Erythroblast (primary cell): ENCODE results near the gene BRD3OS.
"Not testable (repeated sequence)": the region's sequence is repeated elsewhere in the genome, so short reads cannot be mapped to it uniquely, and the experiment has no call there.

ENCODE experiments used
- DNase-seq, 2 experiments: peaks; one replicate each; lab custom pipeline; 2025; lab: John Stamatoyannopoulos, UW
- GATA1 ChIP-seq: IDR thresholded peaks from 2 replicates; pipeline ENCODE4 v1.6.1; 2011; ENCODE audit warnings: low read depth, mild to moderate bottlenecking, control low read depth, low read length, moderate library complexity
- POLR2A ChIP-seq: IDR thresholded peaks from 2 replicates; pipeline ENCODE4 v1.6.1; 2011; ENCODE audit warnings: mild to moderate bottlenecking, low read length

BRD3OS gene

DNA sequence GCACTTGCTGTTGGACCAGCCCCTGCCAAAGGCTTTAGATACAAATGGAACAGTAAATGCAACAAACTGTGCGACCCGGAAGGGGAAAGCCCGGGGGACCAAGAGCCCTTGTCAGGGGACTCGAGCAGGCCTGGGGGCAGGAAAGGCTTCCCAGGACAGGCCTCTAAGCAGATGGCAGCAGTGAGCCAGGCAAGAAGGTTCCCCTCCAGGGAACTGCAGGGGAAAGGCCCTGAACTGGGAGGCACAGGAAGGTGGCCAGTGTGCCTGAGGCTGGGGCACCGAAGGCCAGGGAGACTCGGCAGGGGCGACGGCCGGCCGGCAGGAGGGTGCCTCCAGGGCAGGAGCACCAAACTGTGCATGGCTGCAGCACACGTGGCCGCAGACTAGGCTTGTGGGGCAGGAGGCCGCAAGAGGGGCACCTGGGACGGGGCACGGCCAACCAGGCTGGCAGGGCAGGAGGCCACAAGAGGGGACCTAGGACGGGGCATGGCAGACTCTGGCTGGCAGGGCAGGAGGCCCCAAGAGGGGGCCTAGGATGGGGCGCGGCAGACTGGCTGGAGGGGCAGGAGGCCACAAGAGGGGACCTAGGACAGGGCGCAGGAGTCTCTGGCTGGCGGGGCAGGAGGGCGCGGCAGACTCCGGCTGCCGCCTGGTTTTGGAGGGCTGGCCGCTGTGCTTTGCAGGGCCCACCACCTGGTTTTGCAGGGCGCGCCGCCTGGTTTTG, 43.2 kb upstream of the BRD3OS start:
- TF ChIP-seq GATA1 (no peak), POLR2A (no peak)

GRCh38 chr9:133982971-133983720, 42.1 kb upstream of the BRD3OS start:
- no peak for TF ChIP-seq GATA1
- no peak for TF ChIP-seq POLR2A
- DNase-seq: no peak

More for the DNA sequence above, 43.2 kb upstream of the BRD3OS start:
- DNase-seq: no peak

DNA sequence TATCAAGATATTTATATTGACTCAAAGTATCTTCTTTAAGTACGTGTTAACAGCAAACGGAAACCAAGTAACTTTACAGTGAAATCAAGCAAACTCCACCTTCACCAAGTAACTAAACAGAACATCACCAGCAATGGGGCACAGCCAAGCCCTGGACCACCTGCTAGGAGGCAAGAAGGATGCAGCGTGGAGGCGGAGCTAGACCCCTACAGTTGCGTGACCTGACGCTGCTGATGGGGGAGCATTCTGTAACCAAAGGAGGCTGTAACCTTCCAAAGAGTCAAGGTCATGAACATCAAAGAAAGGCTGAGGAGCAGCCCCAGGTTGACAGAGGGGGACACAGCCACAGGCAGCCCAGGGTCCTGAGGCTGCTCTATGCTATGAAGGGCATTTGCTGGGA, 39.2 kb upstream of the BRD3OS start:
- TF ChIP-seq POLR2A (no peak), GATA1 (no peak)
- DNase-seq: no peak

- TF ChIP-seq POLR2A (no peak), GATA1 (no peak)
- DNase-seq: no peak
Observed at GRCh38 chr9:133986774-133987445, 38.4 kb upstream of the BRD3OS start.

DNA sequence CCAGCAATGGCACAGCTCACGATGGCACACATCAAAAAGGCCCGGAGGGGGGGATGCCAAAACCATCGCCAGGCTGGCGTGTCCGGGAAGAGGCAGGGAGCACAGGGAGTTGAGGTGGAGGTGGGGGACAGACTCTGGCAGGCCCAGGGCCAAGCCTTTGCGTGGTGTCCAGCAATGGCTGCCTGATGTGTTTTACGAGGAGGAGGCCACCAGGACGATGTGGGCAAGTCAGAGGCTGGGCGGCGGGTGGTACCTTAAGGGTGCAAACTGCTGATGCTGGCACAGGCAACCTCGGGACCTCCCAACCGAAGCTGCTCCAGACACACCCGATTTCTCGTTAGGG, 37.9 kb upstream of the BRD3OS start:
- TF ChIP-seq POLR2A (no peak), GATA1 (no peak)
- no peak for DNase-seq

- DNase-seq: no peak
- TF ChIP-seq GATA1 (no peak), POLR2A (no peak)
Observed at GRCh38 chr9:133987946-133988665, 37.2 kb upstream of the BRD3OS start.

DNA sequence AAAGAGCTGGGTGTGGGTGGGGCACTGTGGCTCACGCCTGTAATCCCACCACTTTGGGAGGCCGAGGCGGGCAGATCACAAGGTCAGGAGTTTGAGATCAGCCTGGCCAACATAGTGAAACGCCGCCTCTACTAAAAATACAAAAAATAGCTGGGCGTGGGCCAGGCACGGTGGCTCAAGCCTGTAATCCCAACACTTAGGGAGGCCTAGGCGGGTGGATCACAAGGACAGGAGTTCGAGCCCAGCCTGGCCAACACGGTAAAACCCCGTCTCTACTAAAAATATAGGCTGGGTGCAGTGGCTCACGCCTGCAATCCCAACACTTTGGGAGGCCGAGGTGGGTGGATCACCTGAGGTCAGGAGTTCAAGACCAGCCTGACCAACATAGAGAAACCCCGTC, 36.5 kb upstream of the BRD3OS start:
- not testable (repeated sequence) for DNase-seq

DNA sequence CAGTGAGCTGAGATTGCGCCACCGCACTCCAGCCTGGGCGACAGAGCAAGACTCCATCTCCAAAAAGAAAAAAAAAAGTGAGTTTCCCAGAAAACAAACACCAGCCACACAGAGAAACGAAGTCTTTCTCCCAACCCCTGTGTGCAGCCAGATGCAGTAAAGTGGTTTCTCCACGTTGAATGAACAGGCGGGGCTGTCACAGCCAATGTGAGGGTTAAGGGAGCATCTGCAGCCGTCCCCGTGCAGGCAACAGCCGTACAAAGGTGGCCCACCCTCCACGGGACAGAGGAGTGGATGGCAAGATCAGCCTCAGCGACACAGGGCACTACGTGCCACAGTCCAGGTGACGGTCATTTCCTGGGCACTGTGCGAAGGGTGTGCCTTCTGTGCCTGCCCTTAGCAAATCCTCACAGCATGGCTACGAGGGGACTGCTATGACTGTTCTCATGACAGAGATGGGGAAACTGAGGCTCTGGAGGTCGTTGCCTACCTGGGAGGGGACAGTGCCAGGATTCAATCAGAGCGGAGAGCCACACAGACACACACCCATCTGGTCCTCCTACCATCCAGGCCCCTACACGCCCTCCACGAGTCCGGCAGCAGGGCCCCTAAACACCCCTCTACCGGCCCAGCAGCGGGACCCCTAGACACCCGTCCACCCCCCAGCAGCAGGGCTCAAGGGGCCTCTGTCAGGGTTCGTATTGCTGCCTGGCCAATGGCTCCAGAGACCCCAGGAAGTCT, 35.5 kb upstream of the BRD3OS start:
- DNase-seq: no peak

DNA sequence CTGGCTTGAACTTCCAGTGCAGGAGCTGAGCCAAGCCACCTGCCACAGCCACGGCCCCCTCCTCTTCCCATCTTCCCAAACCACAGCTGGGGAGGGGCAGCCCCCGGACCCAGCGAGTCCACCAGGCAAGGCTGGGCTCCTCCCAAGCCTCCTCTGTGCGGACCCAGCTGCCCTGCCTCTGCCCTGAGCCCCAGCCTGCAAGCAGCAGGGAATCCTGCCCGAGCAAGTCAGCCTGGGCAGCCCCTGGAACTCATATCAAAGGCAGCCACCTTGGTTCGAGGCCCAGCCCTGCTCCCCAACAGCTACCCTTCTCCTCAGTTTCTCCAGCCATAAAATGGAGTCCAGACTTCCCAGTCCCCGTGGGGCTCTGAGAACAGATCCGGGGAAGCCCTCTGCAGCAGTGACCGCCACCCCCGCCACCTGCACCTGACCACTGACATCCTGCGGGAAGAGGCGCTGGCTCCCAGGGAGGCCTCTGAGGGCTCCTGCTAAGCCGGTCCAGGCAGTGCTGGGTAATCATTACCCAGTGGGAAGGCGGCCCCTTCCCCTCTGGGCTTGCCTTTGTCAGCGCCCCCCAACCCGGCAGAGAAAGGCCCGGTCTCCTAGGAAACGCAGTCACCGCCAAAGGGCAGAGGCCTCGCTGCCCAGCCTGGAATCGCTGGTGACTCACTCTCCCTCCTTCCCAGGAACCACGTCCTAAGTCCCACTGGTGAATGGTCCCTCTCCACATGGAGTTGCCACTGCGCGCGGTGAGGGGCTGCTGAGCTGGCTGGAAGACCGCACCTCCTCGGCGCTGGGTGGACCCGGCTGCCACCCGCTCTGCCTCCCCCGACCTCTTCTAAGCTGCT, 34.7 kb upstream of the BRD3OS start:
- DNase-seq: no peak

More for the DNA sequence above, 35.5 kb upstream of the BRD3OS start:
- no peak for TF ChIP-seq GATA1
- TF ChIP-seq POLR2A: no peak

GRCh38 chr9:133991214-133991921, 33.9 kb upstream of the BRD3OS start:
- no peak for DNase-seq
- TF ChIP-seq GATA1 (no peak), POLR2A (no peak)

More for the DNA sequence above, 34.7 kb upstream of the BRD3OS start:
- TF ChIP-seq POLR2A: no peak
- TF ChIP-seq GATA1: no peak

GRCh38 chr9:133991964-133992779, 33.1 kb upstream of the BRD3OS start, which contains the start of gene VAV2:
TSS of gene VAV2 (minus strand) at chr9:133992324. CDS start at chr9:133992278, 46 bp downstream.
- TF ChIP-seq POLR2A: no peak
- TF ChIP-seq GATA1: no peak
- no peak for DNase-seq
